Lower leg skin (tissue), 4 donors: Measurements from ENCODE around the gene POLH. TPM values are rescaled to one million over a fixed set of nuclear protein-coding genes. Genes with fewer than 3 reads are reported as not detected.

ENCODE experiments used
- DNase-seq, 2 donors: peaks; one replicate each; pipeline ENCODE4 v3.0.0-alpha.2; 2019; ENCODE audit warnings: low spot score in 2 of 2
- H3K4me3 ChIP-seq: fragments of 200-600 bp; sonication (generic); 2 replicates; pipeline ENCODE4 v1.5.1; 2017; ENCODE audit warnings: mild to moderate bottlenecking, low read depth; ENCODE audit not compliant: poor library complexity, severe bottlenecking
- CTCF ChIP-seq, 3 donors: fragments of 450-650 bp; IDR thresholded peaks; one replicate each; pipeline ENCODE4 v1.5.1; 2016; ENCODE audit warnings: antibody characterized with exemption in 3 of 3, mild to moderate bottlenecking in 3 of 3, moderate library complexity in 2 of 3
- POLR2A ChIP-seq, 2 donors: fragments of 450-650 bp; IDR thresholded peaks; one replicate each; pipeline ENCODE4 v1.6.1; 2016 to 2017; ENCODE audit warnings: antibody characterized with exemption in 2 of 2, mild to moderate bottlenecking in 1 of 2, moderate library complexity in 1 of 2
- WGBS, 2 donors: methylation state at CpG; one replicate each; pipeline ENCODE4 v1.1.5; 2018; 5-methylcytosine and 5-hydroxymethylcytosine counted together
- intact Hi-C: fragments of 100-400 bp; cut with DNase I; formaldehyde crosslinking; loops from one replicate; pipeline ENCODE4 v1.15.0; 2023; ENCODE audit warnings: low total_unique reads
- total RNA-seq, 4 donors: library from RNA; depleted of rRNA; stranded (reverse); fragments of >200 nt; gene quantifications; one replicate each; pipeline ENCODE4 v1.1.0, GENCODE V29; 2016

The POLH gene
- total RNA-seq, 4 donors from 2014 or later: 13.0 to 28.2 (median 15.7) TPM

DNA sequence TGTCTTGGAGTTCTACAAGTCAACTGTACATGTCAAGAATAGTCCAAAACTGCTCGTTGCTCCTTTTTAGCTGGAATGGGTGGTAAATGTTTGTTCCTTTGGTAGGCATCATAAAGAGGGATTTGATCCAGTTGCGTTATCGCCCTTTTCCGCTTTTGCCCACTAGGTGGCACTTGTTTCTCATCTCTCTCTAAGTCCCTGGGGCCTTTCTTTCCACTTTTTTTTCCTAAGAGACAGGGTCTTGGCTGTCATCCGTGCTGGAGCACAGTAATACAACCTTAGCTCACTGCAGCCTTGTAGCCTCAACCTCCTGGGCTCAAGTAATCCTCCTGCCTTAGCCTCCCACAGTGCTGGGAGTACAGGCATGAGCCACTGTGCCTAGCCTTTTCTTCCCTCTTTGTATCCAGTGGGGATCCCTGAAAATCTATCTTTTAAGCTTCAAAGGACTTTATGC, 32.4 kb downstream of the POLH start:
- intact Hi-C loops: no loop called here
- peak in 1 of 3 donors; percentile 20 for TF ChIP-seq CTCF (IDR thresholded peaks at IDR 0.05)
- no peak for TF ChIP-seq POLR2A (IDR thresholded peaks at IDR 0.05)
- DNase-seq: peak; percentile 56 to 90
- H3K4me3 ChIP-seq: no peak overlapping the region
- 1 to 3% methylated on average over 5 of the region's 5 CpGs for WGBS, 2 donors

GRCh38 chr6:43608807-43609206, 32.8 kb downstream of the POLH start:
- no peak for DNase-seq
- 71 to 79% methylated on average over 1 of the region's 1 CpG for WGBS, 2 donors
- intact Hi-C loops: no loop called here
- TF ChIP-seq POLR2A (IDR thresholded peaks at IDR 0.05): no peak
- no peak for TF ChIP-seq CTCF (IDR thresholded peaks at IDR 0.05)
- H3K4me3 ChIP-seq: no peak overlapping the region

DNA sequence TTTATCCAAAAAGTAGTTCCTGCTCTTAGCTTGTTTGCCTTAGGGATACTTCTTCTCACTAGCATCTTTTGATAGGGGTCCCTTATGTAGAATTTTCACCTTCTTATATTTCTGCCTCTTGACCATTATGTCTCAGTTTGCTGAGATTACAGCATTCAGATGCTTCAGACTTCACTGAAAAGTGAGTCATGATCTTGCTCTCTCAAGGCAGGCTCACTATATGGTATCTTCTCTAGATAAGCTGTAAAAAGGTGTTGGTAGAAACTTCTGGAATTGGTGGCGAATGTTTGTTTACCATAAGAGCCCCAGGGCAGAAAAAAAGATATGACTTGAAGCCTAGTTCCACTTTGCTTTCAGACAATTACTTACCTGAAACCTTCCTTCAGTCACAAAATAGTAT, 33.4 kb downstream of the POLH start:
- no peak for TF ChIP-seq POLR2A (IDR thresholded peaks at IDR 0.05)
- TF ChIP-seq CTCF (IDR thresholded peaks at IDR 0.05): no peak
- no peak for DNase-seq
- intact Hi-C loops: no loop called here
- 92 to 100% methylated on average over 1 of the region's 1 CpG for WGBS, 2 donors
- no peak overlapping the region for H3K4me3 ChIP-seq

DNA sequence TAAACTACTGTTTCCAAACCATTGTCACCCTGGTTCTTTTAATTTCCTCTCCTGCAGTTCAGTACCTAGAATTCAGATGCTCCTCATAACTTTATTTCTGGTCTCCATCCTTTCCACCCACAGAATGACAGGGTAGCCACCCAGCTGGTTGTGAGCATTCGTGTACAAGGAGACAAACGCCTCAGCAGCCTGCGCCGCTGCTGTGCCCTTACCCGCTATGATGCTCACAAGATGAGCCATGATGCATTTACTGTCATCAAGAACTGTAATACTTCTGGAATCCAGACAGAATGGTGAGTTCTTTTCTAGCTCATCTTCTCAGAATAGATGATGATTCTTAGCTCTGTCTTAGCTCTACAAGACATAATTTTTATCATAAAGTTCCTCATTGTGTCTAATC, 34.4 kb downstream of the POLH start:
- TF ChIP-seq CTCF (IDR thresholded peaks at IDR 0.05): no peak
- TF ChIP-seq POLR2A (IDR thresholded peaks at IDR 0.05): no peak

GRCh38 chr6:43613721-43614395, 37.9 kb downstream of the POLH start:
- TF ChIP-seq CTCF (IDR thresholded peaks at IDR 0.05): no peak
- no peak for TF ChIP-seq POLR2A (IDR thresholded peaks at IDR 0.05)
- intact Hi-C loops: no loop called here
- no peak for DNase-seq
- H3K4me3 ChIP-seq: no peak overlapping the region
- WGBS, 2 donors: 80 to 91% methylated on average over 6 of the region's 6 CpGs

More for the DNA sequence above, 34.4 kb downstream of the POLH start:
- intact Hi-C loops: no loop called here
- no peak overlapping the region for H3K4me3 ChIP-seq
- 93 to 95% methylated on average over 5 of the region's 5 CpGs for WGBS, 2 donors
- no peak for DNase-seq

DNA sequence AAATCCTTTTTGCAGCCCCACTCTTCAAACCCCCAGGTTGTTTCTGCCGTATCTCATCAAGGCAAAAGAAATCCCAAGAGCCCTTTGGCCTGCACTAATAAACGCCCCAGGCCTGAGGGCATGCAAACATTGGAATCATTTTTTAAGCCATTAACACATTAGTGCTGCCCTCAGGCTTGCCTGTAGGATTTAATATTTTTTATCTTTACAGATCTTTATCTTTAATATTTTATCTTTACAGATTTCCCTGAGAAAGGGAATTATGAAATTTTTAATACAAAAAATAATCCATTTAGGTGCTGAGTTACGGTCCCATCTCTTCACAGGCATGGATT, 38.4 kb downstream of the POLH start:
- TF ChIP-seq POLR2A (IDR thresholded peaks at IDR 0.05): no peak
- DNase-seq: peak in 1 of 2 donors; percentile 43
- H3K4me3 ChIP-seq: no peak overlapping the region
- intact Hi-C loops: no loop called here
- WGBS, 2 donors: 70 to 73% methylated on average over 3 of the region's 3 CpGs
